CD4-positive, CD25-positive, alpha-beta regulatory T cell (primary cell): ENCODE data around the gene PDE4D. TPM values are rescaled to one million over a fixed set of nuclear protein-coding genes. Genes with fewer than 3 reads are reported as not detected.

Source experiments
- ATAC-seq, 2 donors: fragments of 150-1000 bp; cut with Tn5 transposase; one replicate each; pipeline ENCODE4 v1.10.0; 2021; ENCODE audit warnings: low read depth in 2 of 2, moderate number of reproducible peaks in 2 of 2, moderate library complexity in 1 of 2
- DNase-seq, 3 donors: peaks; one replicate each; pipeline versions ENCODE4 v3.0.0 to v3.0.0-alpha.2; 2012 to 2022; ENCODE audit warnings: mixed read lengths in 1 of 3
- H3K27ac ChIP-seq: one replicate; pipeline ENCODE4 v1.7.0; 2013; ENCODE audit warnings: mild to moderate bottlenecking, low read length; ENCODE audit not compliant: insufficient read depth, poor library complexity, severe bottlenecking
- H3K27me3 ChIP-seq: one replicate; pipeline ENCODE4 v1.7.0; 2013; ENCODE audit warnings: low read length; ENCODE audit not compliant: control insufficient read depth, insufficient read depth
- H3K36me3 ChIP-seq: one replicate; pipeline ENCODE4 v1.7.0; 2013; ENCODE audit warnings: mild to moderate bottlenecking, low read length, moderate library complexity; ENCODE audit not compliant: control insufficient read depth, insufficient read depth
- H3K4me1 ChIP-seq: 2 replicates; pipeline ENCODE4 v1.7.0; 2013; ENCODE audit warnings: mild to moderate bottlenecking, low read length; ENCODE audit not compliant: insufficient read depth, control insufficient read depth, poor library complexity, severe bottlenecking
- H3K4me3 ChIP-seq: one replicate; pipeline ENCODE4 v1.7.0; 2013; ENCODE audit warnings: low read depth, mild to moderate bottlenecking, low read length, moderate library complexity
- H3K9me3 ChIP-seq, 2 experiments: 1 replicate in 1 of 2; 2 replicates in 1 of 2; pipeline ENCODE4 v1.7.0; 2013; ENCODE audit warnings: low read length in 2 of 2, mild to moderate bottlenecking in 1 of 2, moderate library complexity in 1 of 2; ENCODE audit not compliant: control insufficient read depth in 2 of 2
- H3K27ac Mint-ChIP-seq, 3 donors: one replicate each; pipeline ENCODE4 v1.8.0; 2020 to 2022; ENCODE audit warnings: mild to moderate bottlenecking in 3 of 3, mixed read lengths in 3 of 3, moderate library complexity in 2 of 3
- H3K27me3 Mint-ChIP-seq: one replicate; pipeline ENCODE4 v1.8.0; 2022; ENCODE audit warnings: mild to moderate bottlenecking, mixed read lengths
- H3K36me3 Mint-ChIP-seq: one replicate; pipeline ENCODE4 v1.8.0; 2020; ENCODE audit warnings: mixed read lengths
- H3K4me1 Mint-ChIP-seq, 4 donors: one replicate each; pipeline ENCODE4 v1.8.0; 2020 to 2022; ENCODE audit warnings: mixed read lengths in 4 of 4, mild to moderate bottlenecking in 1 of 4
- H3K4me3 Mint-ChIP-seq, 4 donors: one replicate each; pipeline ENCODE4 v1.8.0; 2020 to 2022; ENCODE audit warnings: mild to moderate bottlenecking in 4 of 4, mixed read lengths in 4 of 4, moderate library complexity in 3 of 4
- H3K9me3 Mint-ChIP-seq, 7 donors: one replicate each; pipeline ENCODE4 v1.8.0; 2020 to 2022; ENCODE audit warnings: mixed read lengths in 7 of 7, mild to moderate bottlenecking in 3 of 7, moderate library complexity in 2 of 7
- polyA plus RNA-seq, 4 donors: library from polyadenylated mRNA; unstranded; fragments of 300-500 nt; fragmentation: Illumina TruSeq; gene quantifications; one replicate each; pipeline ENCODE4 v1.2.3, GENCODE V29; 2021
- total RNA-seq: library from RNA; stranded (reverse); gene quantifications from one replicate; pipeline ENCODE4 v1.2.3, GENCODE V29; 2022

PDE4D gene
- total and polyA plus RNA-seq, 5 donors from 2014 or later = 2.1 to 39.9 (median 4.8) TPM

- peaks cover 0 to 2% (median 0%) of the 10 kb centered on the region in 7 donors for H3K9me3 Mint-ChIP-seq
- no peak for ATAC-seq
Observed at GRCh38 chr5:58919833-58920232, 973.7 kb downstream of the PDE4D start.

More at GRCh38 chr5:58919833-58920232, 973.7 kb downstream of the PDE4D start:
- Histone ChIP-seq H3K4me1 (no peaks in the 10 kb centered on the region), H3K36me3 (no peaks in the 10 kb centered on the region), H3K27ac (no peak overlapping the region), H3K27me3 (no peaks in the 10 kb centered on the region), H3K4me3 (no peak overlapping the region), H3K9me3 (no peaks in the 10 kb centered on the region)
- Mint-ChIP-seq H3K4me1 (no peaks in the 10 kb centered on the region), H3K27ac (no peak overlapping the region), H3K4me3 (no peak overlapping the region), H3K36me3 (no peaks in the 10 kb centered on the region), H3K27me3 (peaks cover 4% of the 10 kb centered on the region)
- DNase-seq = no peak
